HG02610 (cell line): ENCODE measurements around the gene RAD51B.
A peak's percentile ranks its signal among the peaks of the same experiment; 100 is the strongest.
"Not testable (repeated sequence)": the region's sequence is repeated elsewhere in the genome, so short reads cannot be mapped to it uniquely, and the experiment has no call there.

Experiments
- ATAC-seq: cut with Tn5 transposase; IDR thresholded peaks from one replicate; pipeline ENCODE4 v1.9.1; 2021; ENCODE audit warnings: mild to moderate bottlenecking, moderate library complexity; ENCODE audit not compliant: unreplicated experiment

RAD51B gene

GRCh38 chr14:68106456-68106855, 286.9 kb downstream of the RAD51B start:
- ATAC-seq = no peak

DNA sequence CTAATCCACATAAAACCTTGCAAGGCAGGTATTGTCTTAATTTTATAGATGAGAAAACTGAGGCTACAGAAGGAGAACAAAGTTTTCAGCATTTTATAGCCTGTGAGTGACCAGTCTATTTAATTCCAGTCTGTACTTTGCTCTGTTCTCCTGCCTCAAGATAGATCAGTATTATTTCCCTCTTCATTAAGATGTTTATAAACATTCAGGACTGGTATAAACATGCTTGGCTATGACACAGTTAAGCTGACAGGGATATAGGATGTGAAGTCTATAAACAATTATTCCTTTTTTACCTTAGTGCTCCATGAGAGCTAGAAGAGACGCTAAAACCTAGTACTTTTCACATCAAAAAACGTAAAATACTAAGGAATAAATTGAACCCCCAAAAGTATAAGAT, 287.3 kb downstream of the RAD51B start:
- no peak for ATAC-seq

GRCh38 chr14:68109132-68109900, 289.7 kb downstream of the RAD51B start:
- ATAC-seq = no peak

- no peak for ATAC-seq
Observed at GRCh38 chr14:68111097-68111852, 291.7 kb downstream of the RAD51B start.

GRCh38 chr14:68111853-68112270, 292.3 kb downstream of the RAD51B start:
- no peak for ATAC-seq

DNA sequence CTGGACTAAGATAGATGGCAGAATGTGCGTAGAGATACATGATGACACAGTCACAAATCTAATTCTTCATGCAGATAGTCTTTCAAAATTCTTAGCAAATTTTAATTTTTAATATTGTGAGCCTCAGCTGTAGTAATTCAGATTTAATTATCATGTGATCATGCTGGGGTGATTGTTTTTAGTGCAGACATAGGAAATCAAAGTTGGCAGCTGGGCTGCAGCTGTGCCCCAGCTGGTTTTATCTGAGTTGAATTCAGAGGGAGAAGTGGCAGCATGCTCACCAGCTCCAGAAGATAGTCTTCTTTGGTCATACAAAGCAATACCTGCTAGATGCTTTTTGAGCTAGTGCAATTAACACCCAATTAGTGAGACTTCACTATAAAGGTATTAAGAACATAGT, 292.9 kb downstream of the RAD51B start:
- ATAC-seq = no peak

- ATAC-seq = no peak
Observed at GRCh38 chr14:68113343-68113930, 293.9 kb downstream of the RAD51B start.

DNA sequence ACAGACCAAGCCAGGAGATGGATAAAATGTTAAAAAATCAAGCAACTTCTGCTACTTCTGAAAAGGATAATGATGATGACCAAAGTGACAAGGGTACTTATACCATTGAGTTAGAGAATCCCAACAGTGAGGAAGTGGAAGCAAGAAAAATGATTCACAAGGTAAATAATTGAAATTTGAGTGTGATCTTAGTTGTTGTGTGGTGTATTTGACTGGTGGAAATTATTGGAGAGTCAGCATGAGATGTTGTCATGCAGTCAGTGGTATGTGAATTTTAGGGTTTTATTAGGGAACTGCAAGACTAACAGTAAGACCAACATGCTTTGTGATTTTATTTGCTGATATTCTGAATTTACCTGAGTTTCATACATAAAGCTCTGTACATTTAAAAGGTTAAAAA, 296.4 kb downstream of the RAD51B start:
- not testable (repeated sequence) for ATAC-seq

GRCh38 chr14:68122651-68123050, 303.1 kb downstream of the RAD51B start:
- ATAC-seq = no peak

GRCh38 chr14:68124050-68124449, 304.5 kb downstream of the RAD51B start:
- ATAC-seq = no peak

DNA sequence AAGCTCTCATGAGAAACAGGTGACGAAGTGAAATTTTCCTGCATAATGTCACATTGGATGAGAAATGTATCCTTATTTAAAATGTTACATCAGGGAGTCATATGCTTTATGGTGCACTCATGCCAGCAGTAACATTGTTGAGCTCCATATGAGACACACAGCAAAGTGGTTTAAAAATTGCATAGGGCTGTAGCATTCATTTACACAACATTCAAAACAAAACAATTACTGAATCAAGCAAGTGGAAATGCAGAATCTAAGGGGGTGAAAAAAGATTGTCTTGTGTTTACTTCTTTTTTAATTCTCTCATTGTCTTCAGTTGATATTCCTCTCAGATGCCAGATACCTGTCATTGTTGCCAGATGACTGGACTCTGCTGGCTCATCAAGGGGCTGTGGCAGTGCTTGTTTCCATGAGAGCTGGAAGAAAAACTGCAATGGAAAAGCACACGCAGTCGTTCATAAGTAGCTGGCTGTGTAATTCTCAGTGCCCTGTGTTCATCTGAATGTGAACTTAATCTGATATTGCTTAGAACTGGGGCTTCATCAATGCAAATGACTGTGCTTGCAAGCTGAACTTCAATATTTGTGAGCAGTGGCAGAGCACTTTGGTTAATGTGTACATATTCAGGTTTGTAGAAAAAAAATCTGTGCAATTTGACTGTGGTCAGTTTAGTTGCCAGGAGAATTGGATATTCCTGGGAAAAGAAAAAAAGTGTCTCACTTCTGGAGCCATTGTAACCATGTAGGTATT, 305.6 kb downstream of the RAD51B start:
- no peak for ATAC-seq

GRCh38 chr14:68127166-68127565, 307.6 kb downstream of the RAD51B start:
- ATAC-seq = no peak

DNA sequence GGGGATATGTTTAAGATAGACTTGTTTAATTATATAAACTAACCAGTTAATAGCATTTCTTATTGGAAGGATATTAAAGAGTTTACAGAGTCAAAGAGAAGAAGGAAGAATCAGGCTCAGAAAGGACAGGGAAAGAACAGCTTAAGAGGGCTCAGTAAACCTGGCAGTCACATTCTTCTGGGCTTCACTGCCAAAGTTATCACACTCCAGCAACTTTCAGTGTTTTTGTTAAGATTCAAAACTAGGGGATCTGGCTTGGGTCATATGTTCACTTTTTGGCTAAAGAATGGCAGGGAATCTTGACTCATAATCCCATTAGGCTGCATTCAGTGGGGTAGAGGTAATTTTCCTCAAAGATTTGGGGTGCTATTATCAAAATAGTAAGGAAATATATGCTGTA, 312.3 kb downstream of the RAD51B start:
- ATAC-seq = no peak

GRCh38 chr14:68132563-68133121, 313.1 kb downstream of the RAD51B start:
- ATAC-seq = no peak

- no peak for ATAC-seq
Observed at GRCh38 chr14:68133856-68134255, 314.3 kb downstream of the RAD51B start.

GRCh38 chr14:68135028-68135427, 315.4 kb downstream of the RAD51B start:
- no peak for ATAC-seq

DNA sequence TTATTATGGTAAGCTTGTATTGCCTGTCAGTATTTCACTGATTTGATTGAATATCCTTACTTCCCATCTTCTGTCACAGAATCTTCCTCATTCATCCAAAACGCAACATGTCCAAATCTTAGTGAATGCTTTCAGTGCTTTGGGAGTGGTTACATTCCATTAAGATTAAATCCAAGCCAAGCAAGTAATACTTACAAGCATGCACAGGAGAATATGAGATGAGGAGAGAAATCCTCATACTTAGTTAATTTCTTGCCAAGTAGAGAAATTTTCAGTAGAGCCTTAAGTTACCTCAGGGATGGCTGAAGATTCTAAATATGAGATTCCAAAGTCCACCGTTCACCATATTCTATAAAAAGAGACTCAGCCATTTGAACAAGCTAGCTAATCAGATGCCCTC, 316.0 kb downstream of the RAD51B start:
- no peak for ATAC-seq

GRCh38 chr14:68137704-68138619, 318.4 kb downstream of the RAD51B start:
- peak; percentile 54 for ATAC-seq

DNA sequence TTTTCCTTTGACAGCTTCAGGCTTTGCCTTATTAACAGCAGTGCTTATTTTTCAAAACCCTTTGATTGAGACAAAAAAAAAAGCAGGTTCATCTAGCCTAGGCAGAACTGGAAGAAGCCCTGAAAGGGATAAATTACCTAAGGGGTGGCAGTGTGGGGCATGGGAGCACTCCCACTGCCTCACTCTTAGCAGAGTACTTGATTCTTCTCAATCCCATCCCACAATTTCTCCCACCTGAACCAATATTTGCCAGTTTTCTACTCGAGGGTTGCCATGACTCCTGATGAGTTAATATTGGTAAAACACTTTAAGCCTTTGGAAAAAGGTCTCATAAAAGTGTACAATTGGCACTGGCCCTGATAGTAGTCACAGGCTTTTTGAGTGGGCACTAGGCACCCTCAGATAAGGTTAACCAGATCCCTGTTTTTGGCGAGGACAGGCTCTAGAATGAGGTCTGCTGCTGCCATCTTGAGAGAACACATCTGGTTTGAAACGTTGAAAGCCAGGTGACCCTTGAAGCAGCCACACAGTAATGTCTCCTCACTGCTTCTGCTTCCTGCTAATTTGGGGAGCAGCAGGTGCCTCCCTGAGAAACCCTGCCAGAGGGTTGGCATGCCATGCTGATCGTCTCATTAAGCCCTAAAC, 320.0 kb downstream of the RAD51B start:
- no peak for ATAC-seq
